Stomach (tissue), 4 donors: ENCODE measurements around the gene IGSF21.

Source experiments
- CTCF ChIP-seq, 7 experiments: fragments of 450-650 bp in 4 of 7; fragments of 200-600 bp in 3 of 7; sonication (generic) in 3 of 7; IDR thresholded peaks; one replicate each; pipeline ENCODE4 v1.5.1; 2016 to 2019; ENCODE audit warnings: antibody characterized with exemption in 7 of 7, control low read depth in 2 of 7, mild to moderate bottlenecking in 1 of 7
- EP300 ChIP-seq: sonication (generic); formaldehyde crosslinking; IDR thresholded peaks from one replicate; pipeline ENCODE4 v1.6.1; 2017; ENCODE audit warnings: antibody characterized with exemption
- POLR2A ChIP-seq, 4 donors: fragments of 450-650 bp; IDR thresholded peaks; one replicate each; pipeline ENCODE4 v1.6.1; 2016; ENCODE audit warnings: antibody characterized with exemption in 4 of 4, control low read depth in 2 of 4, mild to moderate bottlenecking in 1 of 4, moderate library complexity in 1 of 4
- POLR2AphosphoS5 ChIP-seq, 3 donors: sonication (generic); formaldehyde crosslinking; IDR thresholded peaks; one replicate each; pipeline ENCODE4 v1.6.1; 2016; ENCODE audit warnings: antibody characterized with exemption in 3 of 3

GRCh38 chr1:18174037-18174436 is 66.4 kb downstream of the IGSF21 start:
- TF ChIP-seq CTCF (IDR thresholded peaks at IDR 0.05) (no peak), POLR2AphosphoS5 (IDR thresholded peaks at IDR 0.05) (no peak), POLR2A (IDR thresholded peaks at IDR 0.05) (no peak), EP300 (no peak)
